PC-9 (cell line): Measurements from ENCODE around the gene EXOSC7.

Experiments
- EZH2 ChIP-seq: fragments of 200-600 bp; sonication (generic); IDR thresholded peaks from 2 replicates; pipeline ENCODE4 v1.8.0; 2017; ENCODE audit warnings: antibody characterized with exemption, low read depth
- TF ChIP-seq, protein P1 (sequence below): fragments of 200-600 bp; sonication (generic); conservative IDR thresholded peaks from 2 replicates; pipeline ENCODE4 v1.6.1; 2017; ENCODE audit warnings: mixed run types, antibody characterized with exemption, mild to moderate bottlenecking, moderate library complexity

DNA sequence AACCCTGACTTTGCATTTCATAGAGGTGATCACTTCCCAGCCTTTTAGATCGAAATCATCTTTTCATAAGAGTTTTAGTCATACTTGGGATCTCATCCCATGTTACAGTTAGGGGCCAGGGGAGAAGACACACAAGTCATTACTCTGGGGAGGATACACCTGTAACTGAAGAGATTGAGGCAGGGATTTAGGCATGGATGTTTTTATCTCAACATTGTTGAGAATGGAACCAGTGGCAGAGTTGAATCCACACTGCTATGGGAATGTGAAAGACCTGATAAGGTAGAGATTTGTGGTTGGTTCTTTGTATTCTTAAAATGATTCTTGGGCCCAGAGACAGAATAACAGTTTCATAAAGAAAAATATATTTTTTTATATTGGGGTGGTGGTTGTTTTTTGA, 33.8 kb downstream of the EXOSC7 start:
- TF ChIP-seq, protein P1, sequence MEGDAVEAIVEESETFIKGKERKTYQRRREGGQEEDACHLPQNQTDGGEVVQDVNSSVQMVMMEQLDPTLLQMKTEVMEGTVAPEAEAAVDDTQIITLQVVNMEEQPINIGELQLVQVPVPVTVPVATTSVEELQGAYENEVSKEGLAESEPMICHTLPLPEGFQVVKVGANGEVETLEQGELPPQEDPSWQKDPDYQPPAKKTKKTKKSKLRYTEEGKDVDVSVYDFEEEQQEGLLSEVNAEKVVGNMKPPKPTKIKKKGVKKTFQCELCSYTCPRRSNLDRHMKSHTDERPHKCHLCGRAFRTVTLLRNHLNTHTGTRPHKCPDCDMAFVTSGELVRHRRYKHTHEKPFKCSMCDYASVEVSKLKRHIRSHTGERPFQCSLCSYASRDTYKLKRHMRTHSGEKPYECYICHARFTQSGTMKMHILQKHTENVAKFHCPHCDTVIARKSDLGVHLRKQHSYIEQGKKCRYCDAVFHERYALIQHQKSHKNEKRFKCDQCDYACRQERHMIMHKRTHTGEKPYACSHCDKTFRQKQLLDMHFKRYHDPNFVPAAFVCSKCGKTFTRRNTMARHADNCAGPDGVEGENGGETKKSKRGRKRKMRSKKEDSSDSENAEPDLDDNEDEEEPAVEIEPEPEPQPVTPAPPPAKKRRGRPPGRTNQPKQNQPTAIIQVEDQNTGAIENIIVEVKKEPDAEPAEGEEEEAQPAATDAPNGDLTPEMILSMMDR: no peak
- TF ChIP-seq EZH2: no peak
